Fibroblast of villous mesenchyme (primary cell): ENCODE results near the gene GLB1L3. TPM values are rescaled to one million over a fixed set of nuclear protein-coding genes. Genes with fewer than 3 reads are reported as not detected.
"Not testable (repeated sequence)": the region's sequence is repeated elsewhere in the genome, so short reads cannot be mapped to it uniquely, and the experiment has no call there.

Experiments used
- DNase-seq: peaks from one replicate; pipeline ENCODE4 v3.0.0-alpha.2; 2010; ENCODE audit warnings: low read depth
- H3K4me3 ChIP-seq: 2 replicates; pipeline ENCODE4 v1.5.1; 2011; ENCODE audit warnings: low read depth, mild to moderate bottlenecking, low read length
- CTCF ChIP-seq: IDR thresholded peaks from 2 replicates; pipeline ENCODE4 v1.5.1; 2012; ENCODE audit warnings: low read depth, mild to moderate bottlenecking, low read length; ENCODE audit not compliant: insufficient read depth
- total RNA-seq: library from RNA; depleted of rRNA; stranded (reverse); fragments of >200 nt; gene quantifications from 2 replicates; pipeline ENCODE4 v1.2.3, GENCODE V29; 2012

The GLB1L3 gene
- total RNA-seq, 1 donor = not detected

DNA sequence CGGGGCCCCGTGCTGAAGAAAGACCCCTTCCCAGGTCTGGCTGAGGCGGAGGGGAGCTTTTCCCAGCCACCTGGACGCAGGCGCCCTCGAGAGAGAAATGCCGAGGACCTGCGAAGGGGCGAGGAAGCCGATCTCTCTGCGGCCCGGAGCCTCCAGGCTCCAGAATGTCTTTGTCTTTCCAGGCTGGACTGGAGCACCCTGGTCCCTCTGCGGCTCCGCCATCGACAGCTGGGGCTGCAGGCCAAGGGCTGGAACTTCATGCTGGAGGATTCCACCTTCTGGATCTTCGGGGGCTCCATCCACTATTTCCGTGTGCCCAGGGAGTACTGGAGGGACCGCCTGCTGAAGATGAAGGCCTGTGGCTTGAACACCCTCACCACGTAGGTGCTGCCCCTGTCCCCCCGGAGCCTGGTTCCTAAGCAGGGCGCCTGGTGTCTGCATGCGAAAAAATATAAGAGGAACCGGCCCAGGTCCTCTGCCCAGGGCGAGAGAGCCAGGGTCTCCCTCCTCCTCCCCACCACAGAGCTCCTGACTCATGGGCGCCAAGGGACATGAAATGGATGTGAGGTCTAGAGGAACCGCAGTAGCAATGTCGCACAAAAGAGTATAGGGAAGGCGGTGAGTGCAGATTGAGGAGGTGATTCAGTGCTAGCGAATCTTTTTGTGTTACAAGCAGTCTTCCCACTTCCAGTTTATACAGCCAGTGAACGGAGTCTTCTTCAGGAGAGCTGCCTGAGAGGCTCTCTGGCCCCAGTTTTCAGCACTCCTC lies 66.6 kb downstream of the GLB1L3 start:
- H3K4me3 ChIP-seq = no peak overlapping the region
- DNase-seq = no peak
- TF ChIP-seq CTCF = no peak

DNA sequence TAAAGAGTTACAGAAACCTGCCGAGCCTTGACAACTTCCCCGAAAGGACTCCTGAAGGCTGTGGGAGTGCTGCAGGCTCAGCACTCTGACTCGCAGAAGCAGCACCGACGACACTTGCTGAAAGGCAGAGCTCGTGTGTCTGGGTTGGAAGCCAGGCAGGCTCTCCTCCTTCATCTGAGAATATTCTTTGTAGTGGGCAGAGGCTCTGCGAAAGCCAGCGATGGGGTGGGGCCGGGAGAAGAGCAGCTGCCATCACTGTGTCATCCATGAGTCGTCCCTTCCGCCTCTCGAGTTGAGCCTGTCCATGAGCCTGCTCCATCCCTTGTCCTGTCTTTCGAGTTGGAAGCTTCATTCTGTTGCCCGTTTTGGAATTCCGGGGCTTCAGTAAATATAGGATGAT lies 67.5 kb downstream of the GLB1L3 start:
- no peak overlapping the region for H3K4me3 ChIP-seq
- no peak for TF ChIP-seq CTCF
- DNase-seq = no peak

DNA sequence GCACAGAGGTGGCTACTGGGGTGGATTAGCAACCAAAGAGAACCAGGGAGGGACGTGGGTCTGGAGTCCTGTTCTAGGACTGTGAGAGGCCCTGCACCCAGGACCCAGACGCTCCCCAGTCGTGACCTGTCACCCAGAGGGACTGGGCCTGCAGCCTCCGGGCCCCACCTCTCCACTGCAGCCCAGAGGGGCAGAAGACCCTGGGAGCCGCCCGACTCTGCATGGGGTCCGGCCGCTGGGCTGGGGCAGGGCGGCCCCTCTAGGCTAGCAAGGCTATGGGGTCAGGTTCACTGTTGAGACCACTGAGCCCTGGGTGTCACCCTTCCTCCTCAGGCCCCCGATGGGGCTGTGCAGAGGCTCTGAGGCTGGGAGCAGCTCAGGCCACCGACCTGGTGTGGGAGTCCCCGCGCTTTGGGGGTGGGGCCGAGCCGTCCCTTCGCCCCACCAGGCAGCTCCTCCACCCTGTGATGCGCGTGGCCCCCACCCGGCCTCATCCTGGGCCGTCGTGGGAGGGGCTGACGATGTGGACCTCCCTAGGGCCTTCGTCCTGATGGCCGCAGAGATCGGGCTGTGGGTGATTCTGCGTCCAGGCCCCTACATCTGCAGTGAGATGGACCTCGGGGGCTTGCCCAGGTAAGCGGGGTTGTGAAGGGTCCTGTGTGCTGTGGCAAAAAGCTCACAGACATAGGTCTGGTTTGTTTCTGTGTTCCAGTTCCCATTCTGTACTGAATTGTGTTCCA lies 68.5 kb downstream of the GLB1L3 start:
- H3K4me3 ChIP-seq = not testable (repeated sequence)

DNA sequence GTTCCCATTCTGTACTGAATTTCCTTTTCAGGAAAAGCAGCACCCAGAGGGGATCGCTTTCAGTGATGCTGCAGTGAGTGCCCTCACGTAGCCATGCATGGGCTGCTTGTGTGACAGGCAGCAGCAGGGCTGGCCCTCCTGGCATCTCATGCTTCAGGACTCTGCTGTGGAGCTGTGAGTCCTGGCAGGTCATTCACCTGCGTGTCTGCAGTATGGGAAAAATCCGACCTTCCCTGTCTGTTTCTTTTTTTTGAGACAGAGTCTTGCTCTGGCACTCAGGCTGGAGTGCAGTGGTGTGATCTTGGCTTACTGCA lies 69.0 kb downstream of the GLB1L3 start:
- TF ChIP-seq CTCF = no peak
- no peak overlapping the region for H3K4me3 ChIP-seq
- DNase-seq = no peak

More for the DNA sequence above, 68.5 kb downstream of the GLB1L3 start:
- not testable (repeated sequence) for DNase-seq

DNA sequence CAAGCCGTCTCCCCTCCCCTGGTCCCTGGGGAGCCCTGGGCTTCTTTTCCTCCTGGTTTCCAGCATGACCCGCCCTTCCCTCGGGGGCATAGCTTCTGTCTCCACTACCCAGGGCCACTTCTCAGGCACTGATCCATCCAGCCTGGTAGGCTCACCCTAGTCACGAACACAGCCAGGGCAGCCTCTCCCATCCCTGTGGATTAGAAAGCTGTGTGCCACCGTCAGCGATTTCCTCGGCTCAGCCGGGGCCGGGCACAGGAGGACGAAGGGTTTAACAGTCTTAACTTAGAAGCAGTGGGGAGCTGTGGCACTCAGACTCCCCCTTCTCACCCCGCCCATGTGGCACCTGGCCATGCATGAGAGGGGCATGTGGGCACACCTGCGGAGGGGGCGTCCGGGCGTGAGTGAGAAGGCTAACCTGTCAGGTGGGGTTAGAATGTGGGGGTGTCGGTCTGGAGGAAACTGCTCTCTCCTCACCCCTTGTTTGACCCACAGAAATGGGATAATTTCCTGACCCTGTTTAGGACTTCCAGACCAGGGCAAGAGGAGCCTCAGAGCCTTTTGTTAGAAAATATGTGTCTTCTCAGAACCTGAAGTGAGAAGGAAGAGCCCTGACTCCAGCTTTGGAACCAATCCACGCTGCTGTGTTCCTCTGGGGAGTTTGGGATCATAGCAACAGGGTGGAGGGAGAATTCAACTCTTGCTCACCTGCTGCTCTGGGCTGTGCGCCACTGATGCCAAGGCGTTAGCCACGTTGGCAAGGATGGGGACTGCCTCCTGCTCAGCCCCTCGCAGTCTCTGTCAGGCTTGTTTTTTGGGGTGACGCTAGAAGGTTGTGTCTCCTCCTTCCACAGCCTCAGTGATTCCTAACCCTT lies 70.2 kb downstream of the GLB1L3 start:
- TF ChIP-seq CTCF = no peak
- H3K4me3 ChIP-seq = no peak overlapping the region
- DNase-seq = no peak

DNA sequence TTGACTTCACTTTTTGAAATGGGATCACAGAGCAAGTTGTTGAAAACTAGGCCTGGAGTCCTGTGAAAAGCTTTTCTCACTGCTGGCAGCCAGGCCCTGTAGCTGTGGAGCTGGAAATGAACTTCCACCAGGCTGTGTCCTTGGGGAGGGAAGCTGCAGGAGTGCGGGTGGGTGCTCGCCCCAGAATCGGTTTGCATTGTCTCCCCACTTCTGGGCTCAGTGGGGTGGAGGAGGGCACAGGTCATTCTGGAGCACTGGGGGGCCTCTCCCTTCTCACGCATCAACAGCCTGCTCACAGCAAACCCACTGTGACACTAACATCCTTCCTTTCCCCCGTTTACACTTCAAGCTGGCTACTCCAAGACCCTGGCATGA lies 70.8 kb downstream of the GLB1L3 start:
- no peak for DNase-seq
- TF ChIP-seq CTCF = no peak

GRCh38 chr11:134347441-134347840 lies 71.3 kb downstream of the GLB1L3 start:
- H3K4me3 ChIP-seq = no peak overlapping the region
- TF ChIP-seq CTCF = no peak
- DNase-seq = no peak

More for the DNA sequence above, 70.8 kb downstream of the GLB1L3 start:
- H3K4me3 ChIP-seq = no peak overlapping the region
